ENCODE measurements around the gene BCAR3.

The BCAR3 gene

GRCh38 chr1:93681101-93681988 is at the start of gene BCAR3:
Gene BCAR3 (minus strand): TSS chr1:93681837. CDS start chr1:93674930, 6,907 bp downstream.
- no peak for DNase-seq (ENCODE audit: low read depth in 2 of 2)

- no peak for DNase-seq (ENCODE audit: low read depth in 2 of 2)
Observed at GRCh38 chr1:93730621-93731020, 49.0 kb upstream of the BCAR3 start.

DNA sequence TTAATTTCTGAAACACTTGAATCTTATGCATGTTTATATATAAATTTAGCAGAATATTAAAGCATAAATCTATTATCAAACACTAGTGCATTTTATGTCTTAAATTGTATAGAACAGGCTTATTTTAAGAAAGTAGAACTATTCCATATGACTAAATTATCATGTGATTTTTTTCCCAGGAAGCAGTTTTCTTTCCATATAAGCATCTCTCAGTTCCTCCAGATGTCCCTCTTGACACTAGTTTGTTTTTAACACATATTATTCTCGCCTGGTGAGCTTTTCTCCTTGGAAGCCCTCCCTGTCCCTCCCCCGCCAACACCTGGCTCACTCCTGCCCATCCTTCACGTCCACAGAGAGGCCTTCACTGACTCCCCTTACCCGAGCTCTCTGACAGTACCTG is 48.3 kb upstream of the BCAR3 start:
- no peak for DNase-seq (ENCODE audit: low read depth in 2 of 2)

DNA sequence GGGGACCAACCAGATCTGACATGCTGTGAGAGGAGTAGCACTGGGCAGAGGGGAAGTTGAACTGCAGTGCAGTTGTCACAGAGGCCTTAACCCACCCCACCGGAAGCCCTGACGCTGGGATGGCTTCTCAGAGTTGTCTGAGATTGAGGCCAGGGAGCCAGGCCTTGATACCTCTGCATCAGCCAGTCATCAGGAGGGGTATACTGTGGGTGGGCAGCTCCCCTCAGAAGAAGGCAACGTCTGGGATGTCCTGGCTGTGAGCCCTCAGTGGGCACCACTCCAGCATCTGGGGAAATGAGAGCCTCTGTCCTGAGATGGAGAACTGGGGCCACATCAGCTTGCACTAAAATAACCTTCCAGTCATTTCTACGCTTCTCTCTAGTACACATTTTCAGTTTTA is 47.9 kb upstream of the BCAR3 start:
- DNase-seq (ENCODE audit: low read depth in 2 of 2) = no peak

DNA sequence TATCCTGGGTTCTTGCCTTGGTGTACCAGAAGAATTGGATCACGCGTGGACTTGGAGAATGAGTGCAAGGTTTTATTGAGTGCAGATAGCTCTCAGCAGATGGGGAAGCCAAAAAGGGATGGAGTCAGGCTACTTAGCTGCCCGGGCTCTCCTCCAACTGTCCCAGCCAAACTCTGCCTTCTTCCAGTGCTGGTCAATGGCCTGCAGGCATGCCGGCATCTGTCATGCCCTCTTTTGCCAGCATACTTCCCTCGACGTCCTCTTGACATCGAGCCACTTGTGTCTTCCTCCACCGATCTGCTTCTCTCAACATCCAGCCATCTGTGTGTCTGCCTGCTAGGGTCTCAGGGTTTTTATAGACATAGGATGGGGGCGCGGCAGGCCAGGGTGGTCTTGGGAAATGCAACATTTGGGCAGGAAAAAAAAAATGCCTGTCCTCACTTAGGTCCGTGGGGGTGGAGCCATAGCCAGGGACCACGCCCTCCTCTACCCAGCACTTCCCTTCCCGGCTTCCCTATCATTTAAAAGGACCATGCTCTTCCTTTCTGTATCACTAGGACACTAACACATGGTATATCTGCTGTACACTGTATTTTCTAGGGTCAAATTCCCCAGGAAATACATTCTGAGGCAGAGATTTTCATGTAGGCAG is 47.0 kb upstream of the BCAR3 start:
- no peak for DNase-seq (ENCODE audit: low read depth in 2 of 2)

GRCh38 chr1:93723733-93724270 is 42.2 kb upstream of the BCAR3 start:
- no peak for DNase-seq (ENCODE audit: low read depth in 2 of 2)

DNA sequence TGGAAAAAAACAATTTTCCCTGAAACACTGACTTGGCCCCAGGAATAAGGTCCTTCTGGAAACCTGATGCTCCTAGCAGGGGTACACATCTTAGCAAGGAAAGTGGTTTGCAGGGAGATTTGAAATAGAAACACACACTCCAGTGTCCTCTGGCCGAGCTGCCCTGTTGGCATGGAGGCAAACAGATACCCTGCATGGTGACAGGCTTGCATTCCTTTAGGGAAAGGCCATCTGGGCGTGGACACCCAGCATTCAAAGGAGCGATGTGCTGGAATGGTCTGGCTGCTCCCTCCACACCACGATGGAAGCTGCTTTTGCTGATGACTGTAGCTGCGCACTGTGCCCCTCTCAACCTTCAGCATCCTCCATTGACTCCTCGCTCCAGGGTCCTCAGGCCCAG is 41.5 kb upstream of the BCAR3 start:
- no peak for DNase-seq (ENCODE audit: low read depth in 2 of 2)

- no peak for DNase-seq (ENCODE audit: low read depth in 2 of 2)
Observed at GRCh38 chr1:93722081-93723031, 40.7 kb upstream of the BCAR3 start.

DNA sequence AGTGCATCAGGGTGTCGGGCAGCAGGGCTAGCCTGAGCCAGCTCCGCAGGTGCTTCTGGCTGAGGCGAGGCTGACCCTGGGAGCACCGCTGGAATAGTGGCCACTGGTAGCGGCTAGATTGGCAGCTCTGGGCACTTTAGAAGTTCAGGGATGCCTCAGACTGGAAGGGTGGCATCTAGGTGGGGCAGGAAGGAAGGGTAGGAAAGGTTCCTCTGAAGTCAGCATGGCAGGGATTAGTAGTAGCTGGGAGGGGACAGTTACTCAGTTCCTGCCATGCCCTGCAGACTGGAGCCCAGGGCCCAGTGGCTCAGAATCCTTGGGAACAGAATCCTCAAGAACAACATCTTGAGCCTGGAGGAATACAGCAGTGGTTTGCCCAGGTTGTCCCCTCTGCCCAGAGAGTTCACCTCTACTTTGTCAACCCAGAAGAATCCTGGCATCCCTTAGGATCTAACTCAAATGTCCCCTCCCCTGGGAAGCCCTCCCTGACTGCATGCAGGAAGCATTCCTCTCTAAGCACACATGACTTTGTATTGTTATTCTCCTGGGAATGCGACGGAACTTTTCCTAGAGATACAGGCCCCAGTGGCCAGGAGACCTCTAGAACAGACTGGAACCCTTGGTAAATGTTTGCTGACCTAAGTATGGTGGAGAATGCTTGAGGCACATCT is 39.5 kb upstream of the BCAR3 start:
- DNase-seq (ENCODE audit: low read depth in 2 of 2) = no peak

DNA sequence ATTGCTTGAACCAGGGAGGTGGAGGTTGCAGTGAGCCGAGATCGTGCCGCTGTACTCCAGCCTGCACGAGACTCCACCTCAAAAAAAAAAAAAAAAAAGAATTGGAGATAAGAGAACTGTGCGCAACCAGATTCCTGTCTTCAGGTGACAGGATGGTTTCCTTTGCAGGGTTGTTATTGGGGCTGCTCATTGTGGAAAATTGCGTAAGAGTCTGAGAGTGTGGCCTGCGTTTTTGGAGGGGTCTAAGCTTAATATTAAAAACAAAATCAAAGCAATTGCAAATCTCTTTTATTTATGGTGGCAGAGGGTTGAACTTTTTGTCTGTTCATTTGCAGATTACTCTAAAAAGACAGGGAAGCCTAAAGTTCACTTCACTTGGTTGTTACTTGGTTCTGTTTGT is 36.0 kb upstream of the BCAR3 start:
- no peak for DNase-seq (ENCODE audit: low read depth in 2 of 2)

GRCh38 chr1:93716941-93717368 is 35.3 kb upstream of the BCAR3 start:
- DNase-seq (ENCODE audit: low read depth in 2 of 2) = peak; percentile 46 to 57

GRCh38 chr1:93716163-93716562 is 34.5 kb upstream of the BCAR3 start:
- no peak for DNase-seq (ENCODE audit: low read depth in 2 of 2)

DNA sequence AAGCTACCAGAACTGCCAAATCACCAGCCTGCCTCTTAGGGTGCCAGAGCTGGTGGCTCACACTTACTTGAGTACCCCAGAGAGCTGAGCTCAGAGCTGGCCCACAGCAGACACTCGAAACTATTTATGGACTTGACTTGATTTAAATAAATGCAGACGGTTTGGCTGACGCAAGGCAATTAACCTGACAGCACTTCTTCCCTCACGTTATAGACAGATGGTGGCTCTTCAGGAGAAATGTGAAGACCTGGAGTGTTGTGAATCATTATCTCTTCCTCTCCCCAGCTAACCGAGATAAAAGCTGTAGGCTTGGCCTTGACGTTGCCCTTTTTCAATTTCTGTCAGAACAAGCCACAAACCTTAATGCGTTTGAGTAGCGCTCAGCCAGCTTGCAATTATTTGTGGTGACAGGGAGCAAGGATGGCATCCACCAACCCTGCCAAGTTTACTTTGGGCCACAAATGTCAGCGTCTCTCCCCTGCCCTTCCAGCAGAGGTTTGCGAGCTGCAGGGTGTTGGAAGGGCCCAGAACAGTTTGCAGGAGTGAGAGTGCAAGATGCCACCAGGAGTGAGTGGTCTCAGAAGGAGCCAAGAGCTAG is 34.0 kb upstream of the BCAR3 start:
- peak in 1 of 2 donors; percentile 45 for DNase-seq (ENCODE audit: low read depth in 2 of 2)

DNA sequence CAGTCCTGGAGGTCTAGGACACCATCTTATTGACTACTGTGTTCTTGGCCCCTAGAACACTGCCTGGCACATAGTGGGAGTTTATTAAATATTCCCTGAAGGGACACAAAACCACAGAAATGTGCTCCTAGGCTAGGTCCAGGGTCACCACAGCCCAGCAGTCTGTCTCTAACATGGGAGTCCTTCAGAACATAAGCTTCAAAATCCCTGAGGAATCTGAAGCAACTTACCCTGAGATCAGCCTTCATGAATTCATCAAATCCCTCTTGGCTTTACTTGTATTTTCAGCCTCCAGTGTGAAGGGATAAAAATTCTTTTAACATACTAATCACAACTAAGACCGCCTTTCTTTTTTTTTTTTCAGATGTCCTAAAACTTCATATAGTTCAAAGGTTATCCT is 32.7 kb upstream of the BCAR3 start:
- no peak for DNase-seq (ENCODE audit: low read depth in 2 of 2)

DNA sequence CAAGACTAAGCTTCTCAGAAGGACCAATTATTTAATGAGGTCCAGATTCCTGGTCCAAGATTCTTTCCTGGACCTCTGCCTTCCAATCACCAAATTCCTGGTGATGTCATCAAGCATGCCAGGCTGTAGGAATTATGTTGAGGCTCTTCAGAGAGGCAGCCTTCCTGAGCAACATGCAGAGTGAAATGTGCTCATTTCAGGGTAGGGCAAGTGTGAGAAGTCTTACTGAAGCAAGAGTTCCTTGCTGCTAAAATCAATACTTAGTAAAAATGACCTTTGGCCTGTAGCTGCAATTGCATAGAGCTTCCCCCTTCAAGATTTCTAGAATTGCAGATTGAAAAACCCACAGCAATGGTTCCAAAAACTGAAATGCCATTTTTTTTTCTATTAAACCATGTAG is 31.7 kb upstream of the BCAR3 start:
- DNase-seq (ENCODE audit: low read depth in 2 of 2) = no peak

DNA sequence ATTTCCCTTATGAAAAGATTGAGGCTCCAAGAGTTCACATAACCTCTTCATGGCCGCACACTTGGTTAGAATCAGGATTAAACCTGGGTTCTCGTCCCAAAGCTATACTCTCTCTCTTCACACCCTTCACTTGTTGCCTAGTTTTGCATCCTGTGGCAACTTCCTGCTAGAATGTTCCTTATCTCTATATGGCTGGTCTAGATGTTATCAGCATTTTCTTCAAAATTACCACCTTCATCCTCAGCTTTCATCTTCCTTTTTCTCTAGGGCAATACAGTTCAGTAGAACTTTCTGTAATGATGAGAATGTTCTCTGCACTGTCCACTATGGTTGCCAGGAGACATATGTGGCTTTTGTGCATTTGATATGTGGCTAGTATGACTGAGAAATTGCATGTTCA is 31.1 kb upstream of the BCAR3 start:
- DNase-seq (ENCODE audit: low read depth in 2 of 2) = no peak

- no peak for DNase-seq (ENCODE audit: low read depth in 2 of 2)
Observed at GRCh38 chr1:93710499-93711453, 29.1 kb upstream of the BCAR3 start.

GRCh38 chr1:93708734-93709481 is 27.3 kb upstream of the BCAR3 start:
- no peak for DNase-seq (ENCODE audit: low read depth in 2 of 2)

GRCh38 chr1:93707956-93708355 is 26.3 kb upstream of the BCAR3 start:
- DNase-seq (ENCODE audit: low read depth in 2 of 2) = peak; percentile 38 to 59

Measured in stimulated activated CD4-positive, alpha-beta T cell treated with anti-CD3 and anti-CD28 coated beads, Interleukin-15, amount 100 ng/mL, for 48 hours (primary cell).